HepG2 (cell line): ENCODE measurements around the gene LENG1. TPM values are rescaled to one million over a fixed set of nuclear protein-coding genes. Genes with fewer than 3 reads are reported as not detected.
A peak's percentile ranks its signal among the peaks of the same experiment; 100 is the strongest.

Experiments
- BCLAF1 ChIP-seq: fragments of 450-650 bp; IDR thresholded peaks from 2 replicates; pipeline ENCODE4 v1.6.1; 2017; ENCODE audit warnings: mild to moderate bottlenecking
- MEIS2 ChIP-seq: sonication (generic); formaldehyde crosslinking; IDR thresholded peaks from 2 replicates; pipeline ENCODE4 v1.9.0; 2021; ENCODE audit warnings: mild to moderate bottlenecking, missing genetic modification reagents
- MXD4 ChIP-seq: IDR thresholded peaks from 2 replicates; pipeline ENCODE4 v1.6.1; 2016; ENCODE audit warnings: mild to moderate bottlenecking, missing biosample characterization, missing genetic modification reagents
- NFE2L1 ChIP-seq: sonication (generic); formaldehyde crosslinking; IDR thresholded peaks from 2 replicates; pipeline ENCODE4 v1.4.0; 2020; ENCODE audit warnings: missing genetic modification reagents, mild to moderate bottlenecking, borderline replicate concordance
- REST ChIP-seq, 2 experiments: IDR thresholded peaks; 2 replicates each; pipeline ENCODE4 v1.6.1; 2011 to 2012; ENCODE audit warnings: low read length in 2 of 2, borderline replicate concordance in 1 of 2, low read depth in 1 of 2, mild to moderate bottlenecking in 1 of 2, moderate library complexity in 1 of 2
- SPEN ChIP-seq: sonication (generic); formaldehyde crosslinking; IDR thresholded peaks from 2 replicates; pipeline ENCODE4 v1.5.1; 2020; ENCODE audit warnings: low read depth, mild to moderate bottlenecking, missing genetic modification reagents
- UBTF ChIP-seq: sonication (generic); formaldehyde crosslinking; IDR thresholded peaks from 2 replicates; pipeline ENCODE4 v1.4.0; 2020; ENCODE audit warnings: mild to moderate bottlenecking, missing genetic modification reagents
- ZBTB25 ChIP-seq: IDR thresholded peaks from 2 replicates; pipeline ENCODE4 v1.6.1; 2018; ENCODE audit warnings: missing genetic modification reagents
- ZNF235 ChIP-seq: sonication (generic); formaldehyde crosslinking; IDR thresholded peaks from 2 replicates; pipeline ENCODE4 v1.8.1; 2023; ENCODE audit warnings: mild to moderate bottlenecking, missing genetic modification reagents, borderline replicate concordance
- ZNF33A ChIP-seq: sonication (generic); formaldehyde crosslinking; IDR thresholded peaks from 2 replicates; pipeline ENCODE4 v1.5.1; 2020; ENCODE audit warnings: missing genetic modification reagents, mild to moderate bottlenecking, moderate library complexity, borderline replicate concordance
- ZNF44 ChIP-seq: sonication (generic); formaldehyde crosslinking; IDR thresholded peaks from 2 replicates; pipeline ENCODE4 v1.5.1; 2020; ENCODE audit warnings: mild to moderate bottlenecking, missing genetic modification reagents
- ZNF562 ChIP-seq: sonication (generic); formaldehyde crosslinking; IDR thresholded peaks from 2 replicates; pipeline ENCODE4 v1.8.0; 2022; ENCODE audit warnings: missing genetic modification reagents, borderline replicate concordance
- ZNF598 ChIP-seq: sonication (generic); formaldehyde crosslinking; IDR thresholded peaks from 2 replicates; pipeline ENCODE4 v1.5.1; 2020; ENCODE audit warnings: mild to moderate bottlenecking, missing genetic modification reagents, borderline replicate concordance
- ZNF703 ChIP-seq: sonication (generic); formaldehyde crosslinking; IDR thresholded peaks from 2 replicates; pipeline ENCODE4 v1.5.1; 2020; ENCODE audit warnings: missing genetic modification reagents, mild to moderate bottlenecking, moderate library complexity, borderline replicate concordance
- polyA plus RNA-seq, 8 experiments: library from polyadenylated mRNA; depleted of rRNA in 3 of 8; stranded (reverse) in 7 of 8; unstranded in 1 of 8; fragments of >200 nt; fragmentation: Illumina TruSeq in 4 of 8; extraction: Trizol in 4 of 8; gene quantifications; 2 replicates each; pipeline versions ENCODE4 v1.2.1 to v1.2.3, GENCODE V29; 2011 to 2016; ENCODE audit warnings: low read depth in 4 of 8, missing spikeins in 1 of 8, mixed read lengths in 1 of 8; ENCODE audit not compliant: insufficient read depth in 1 of 8
- total RNA-seq, 5 experiments: library from RNA; depleted of rRNA; stranded (reverse); fragments of >200 nt; fragmentation: Illumina TruSeq; extraction: Trizol; gene quantifications; 2 replicates each; pipeline ENCODE4 v1.2.3, GENCODE V29; 2016; ENCODE audit warnings: low read depth in 1 of 5
- TF ChIP-seq, protein P1 (sequence below): sonication (generic); formaldehyde crosslinking; IDR thresholded peaks from 2 replicates; pipeline ENCODE4 v1.8.1; 2023; ENCODE audit warnings: missing genetic modification reagents, mild to moderate bottlenecking, borderline replicate concordance
- TF ChIP-seq, protein P2 (sequence below): fragments of 450-650 bp; IDR thresholded peaks from 2 replicates; pipeline ENCODE4 v1.6.1; 2016

LENG1 gene
- total and polyA plus RNA-seq, 2 of the 13 experiments (the other 11 are each of a cell fraction or from before 2014, with no cell fraction given), result 1.8 to 3.8 TPM

DNA sequence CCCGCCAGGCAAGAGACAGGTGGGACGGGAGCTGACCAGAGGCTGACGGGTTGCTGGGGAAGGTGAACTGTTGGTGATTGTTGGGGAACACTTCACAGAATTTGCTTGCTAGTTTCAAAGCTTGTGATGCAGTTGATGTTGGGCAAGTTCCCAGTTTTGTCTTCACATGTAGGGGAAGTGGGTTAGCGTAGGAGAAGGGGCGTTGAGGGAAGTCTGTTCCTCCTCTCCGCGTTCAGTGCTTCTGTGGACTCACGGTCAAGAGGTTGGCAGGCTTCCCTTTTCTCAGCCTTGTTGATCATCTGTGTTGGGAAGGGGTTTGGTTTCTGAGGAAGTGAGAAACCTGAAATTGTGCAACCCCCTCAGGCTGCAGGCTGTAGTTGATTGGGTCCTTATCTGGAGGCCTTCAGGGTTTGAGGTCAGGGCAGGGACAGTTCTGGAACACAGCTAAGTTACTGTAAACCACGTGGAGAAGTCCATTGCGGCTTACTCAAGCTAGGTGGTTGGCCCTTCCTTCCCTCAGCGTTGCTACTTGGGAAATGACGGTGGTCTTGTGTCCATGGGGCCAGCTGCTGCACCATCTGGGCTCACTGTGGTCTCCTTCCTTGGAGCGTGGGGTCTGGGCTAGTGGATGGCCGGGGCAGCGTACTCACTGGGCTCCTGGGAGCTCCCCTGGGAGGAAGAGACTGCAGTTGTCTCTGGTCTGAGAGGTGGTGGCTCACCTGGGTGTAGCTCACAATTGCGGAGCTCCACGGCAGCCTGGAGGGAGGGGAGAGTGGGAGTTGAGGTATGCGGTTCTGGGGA is 48.7 kb upstream of the LENG1 start (continued):
- peak; percentile 51; the same call in 1 of the 2 replicates for TF ChIP-seq UBTF
- TF ChIP-seq SPEN (CRISPR knock-in tag), result peak; percentile 42; the same call in 1 of the 2 replicates
- peak; percentile 45; the same call in 1 of the 2 replicates for TF ChIP-seq MXD4 (CRISPR knock-in tag)
- no peak for TF ChIP-seq MEIS2 (CRISPR knock-in tag)
- TF ChIP-seq, protein P1, sequence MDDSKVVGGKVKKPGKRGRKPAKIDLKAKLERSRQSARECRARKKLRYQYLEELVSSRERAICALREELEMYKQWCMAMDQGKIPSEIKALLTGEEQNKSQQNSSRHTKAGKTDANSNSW (CRISPR knock-in tag), result no peak
- TF ChIP-seq ZNF598 (CRISPR knock-in tag), result no peak
- TF ChIP-seq, protein P2, sequence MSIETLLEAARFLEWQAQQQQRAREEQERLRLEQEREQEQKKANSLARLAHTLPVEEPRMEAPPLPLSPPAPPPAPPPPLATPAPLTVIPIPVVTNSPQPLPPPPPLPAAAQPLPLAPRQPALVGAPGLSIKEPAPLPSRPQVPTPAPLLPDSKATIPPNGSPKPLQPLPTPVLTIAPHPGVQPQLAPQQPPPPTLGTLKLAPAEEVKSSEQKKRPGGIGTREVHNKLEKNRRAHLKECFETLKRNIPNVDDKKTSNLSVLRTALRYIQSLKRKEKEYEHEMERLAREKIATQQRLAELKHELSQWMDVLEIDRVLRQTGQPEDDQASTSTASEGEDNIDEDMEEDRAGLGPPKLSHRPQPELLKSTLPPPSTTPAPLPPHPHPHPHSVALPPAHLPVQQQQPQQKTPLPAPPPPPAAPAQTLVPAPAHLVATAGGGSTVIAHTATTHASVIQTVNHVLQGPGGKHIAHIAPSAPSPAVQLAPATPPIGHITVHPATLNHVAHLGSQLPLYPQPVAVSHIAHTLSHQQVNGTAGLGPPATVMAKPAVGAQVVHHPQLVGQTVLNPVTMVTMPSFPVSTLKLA, result no peak
- no peak for TF ChIP-seq REST (IDR thresholded peaks at IDR 0.05; ENCODE audit: borderline replicate concordance in 1 of 2, low read depth in 1 of 2, low read length in 2 of 2)
- TF ChIP-seq NFE2L1 (CRISPR knock-in tag), result no peak
- no peak for TF ChIP-seq BCLAF1
- no peak for TF ChIP-seq ZNF703 (CRISPR knock-in tag)
- no peak for TF ChIP-seq ZNF44 (CRISPR knock-in tag)
- TF ChIP-seq ZNF33A, result no peak
- no peak; the same call in 1 of the 2 replicates for TF ChIP-seq ZBTB25 (CRISPR knock-in tag)
- no peak for TF ChIP-seq ZNF235 (CRISPR knock-in tag)
- no peak for TF ChIP-seq ZNF562 (CRISPR knock-in tag)
